IMR-90 (cell line): ENCODE results near the gene FTL. TPM values are rescaled to one million over a fixed set of nuclear protein-coding genes. Genes with fewer than 3 reads are reported as not detected.

Experiments
- ATAC-seq: fragments of 200-7000 bp; cut with Tn5 transposase; 2 replicates; pipeline ENCODE4 v1.9.1; 2020; ENCODE audit warnings: low read depth, mild to moderate bottlenecking, moderate library complexity
- BruUV-seq: library from RNA; stranded (reverse); fragments of 400-500 nt; replicated peaks from 2 replicates; lab custom pipeline; 2021; lab: Mats Ljungman, UMichigan
- CTCF ChIA-PET: fragments of 300-600 bp; formaldehyde crosslinking; extraction: SDS; loops from one replicate; lab custom pipeline; 2021; ENCODE audit warnings: antibody characterized with exemption; lab: Yijun Ruan, JAX
- POLR2A ChIA-PET: fragments of 300-600 bp; sonication (Branson Sonifier 250); formaldehyde crosslinking; loops from one replicate; lab custom pipeline; 2022; ENCODE audit warnings: antibody characterized with exemption; ENCODE audit not compliant: unreplicated experiment; lab: Charles Lee
- DNase-seq: peaks from one replicate; pipeline ENCODE4 v3.0.0; 2013
- H2AFZ ChIP-seq: replicated peaks from 2 replicates; pipeline ENCODE3; 2013; ENCODE audit warnings: low read length, mild to moderate bottlenecking; ENCODE audit not compliant: poor library complexity
- H2AK5ac ChIP-seq: 2 replicates; pipeline ENCODE4 v1.6.1; 2013; ENCODE audit warnings: low read depth, low read length, inconsistent platforms
- H2AK9ac ChIP-seq: replicated peaks from 2 replicates; pipeline ENCODE3; 2013; ENCODE audit warnings: mild to moderate bottlenecking, low read depth, low read length, moderate library complexity; ENCODE audit not compliant: poor library complexity
- H2BK120ac ChIP-seq: 2 replicates; pipeline ENCODE4 v1.6.1; 2013; ENCODE audit warnings: low read depth, low read length, inconsistent platforms
- H2BK15ac ChIP-seq: 3 replicates; pipeline ENCODE4 v1.6.1; 2013; ENCODE audit warnings: low read depth, low read length, inconsistent platforms
- H2BK20ac ChIP-seq: 2 replicates; pipeline ENCODE4 v1.6.1; 2013; ENCODE audit warnings: low read depth, mild to moderate bottlenecking, inconsistent platforms, low read length, moderate library complexity
- H2BK5ac ChIP-seq: 2 replicates; pipeline ENCODE4 v1.6.1; 2013; ENCODE audit warnings: mild to moderate bottlenecking, low read depth, low read length, inconsistent platforms; ENCODE audit not compliant: poor library complexity, severe bottlenecking
- H3K14ac ChIP-seq: replicated peaks from 2 replicates; pipeline ENCODE4 v1.6.1; 2013; ENCODE audit warnings: low read depth, low read length, inconsistent platforms
- H3K18ac ChIP-seq: 2 replicates; pipeline ENCODE4 v1.6.1; 2013; ENCODE audit warnings: low read depth, low read length, control low read depth
- H3K23ac ChIP-seq: 2 replicates; pipeline ENCODE4 v1.6.1; 2013; ENCODE audit warnings: low read depth, low read length, inconsistent platforms
- H3K27ac ChIP-seq: 2 replicates; pipeline ENCODE4 v1.5.1; 2013; ENCODE audit warnings: mild to moderate bottlenecking, control low read depth, low read length; ENCODE audit not compliant: insufficient read depth
- H3K27me3 ChIP-seq: 2 replicates; pipeline ENCODE4 v1.6.1; 2013; ENCODE audit warnings: low read length; ENCODE audit not compliant: control insufficient read depth, insufficient read depth
- H3K36me3 ChIP-seq: 2 replicates; pipeline ENCODE4 v1.6.1; 2013; ENCODE audit warnings: low read length, mixed read lengths; ENCODE audit not compliant: control insufficient read depth, insufficient read depth
- H3K4ac ChIP-seq: 2 replicates; pipeline ENCODE4 v1.6.1; 2013; ENCODE audit warnings: low read depth, low read length, inconsistent platforms
- H3K4me1 ChIP-seq: 2 replicates; pipeline ENCODE4 v1.6.1; 2013; ENCODE audit warnings: low read length, mixed read lengths; ENCODE audit not compliant: control insufficient read depth, insufficient read depth
- H3K4me2 ChIP-seq: 2 replicates; pipeline ENCODE4 v1.6.1; 2013; ENCODE audit warnings: low read depth, mild to moderate bottlenecking, control low read depth, low read length, moderate library complexity
- H3K4me3 ChIP-seq: 2 replicates; pipeline ENCODE4 v1.5.1; 2013; ENCODE audit warnings: low read depth, mild to moderate bottlenecking, control low read depth, low read length, moderate library complexity; ENCODE audit not compliant: insufficient read depth
- H3K56ac ChIP-seq: 2 replicates; pipeline ENCODE4 v1.6.1; 2013; ENCODE audit warnings: low read length, inconsistent platforms; ENCODE audit not compliant: insufficient read depth; ENCODE audit errors: extremely low read depth
- H3K79me1 ChIP-seq, 2 experiments: 2 replicates each; pipeline ENCODE4 v1.6.1; 2013; ENCODE audit warnings: low read length in 2 of 2, inconsistent platforms in 1 of 2, low read depth in 1 of 2
- H3K9ac ChIP-seq: 2 replicates; pipeline ENCODE4 v1.6.1; 2013; ENCODE audit warnings: low read depth, low read length, control low read depth
- H3K9me1 ChIP-seq: 2 replicates; pipeline ENCODE4 v1.6.1; 2013; ENCODE audit warnings: low read length, inconsistent platforms; ENCODE audit not compliant: insufficient read depth
- H3K9me3 ChIP-seq: 2 replicates; pipeline ENCODE4 v1.6.1; 2013; ENCODE audit warnings: low read length; ENCODE audit not compliant: control insufficient read depth, insufficient read depth
- H4K20me1 ChIP-seq: 2 replicates; pipeline ENCODE4 v1.6.1; 2013; ENCODE audit warnings: low read length, inconsistent platforms; ENCODE audit not compliant: insufficient read depth
- H4K5ac ChIP-seq: 2 replicates; pipeline ENCODE4 v1.6.1; 2013; ENCODE audit warnings: mild to moderate bottlenecking, low read depth, low read length, control low read depth
- H4K8ac ChIP-seq, 2 experiments: 2 replicates each; pipeline ENCODE4 v1.6.1; 2013; ENCODE audit warnings: low read depth in 2 of 2, low read length in 2 of 2, control low read depth in 1 of 2, inconsistent platforms in 1 of 2
- H4K91ac ChIP-seq: 2 replicates; pipeline ENCODE4 v1.6.1; 2013; ENCODE audit warnings: low read depth, low read length, inconsistent platforms; ENCODE audit not compliant: insufficient read depth
- CHD1 ChIP-seq: IDR thresholded peaks from 2 replicates; pipeline ENCODE4 v1.6.1; 2012; ENCODE audit warnings: low read depth, low read length, improper control_type of control experiment
- RCOR1 ChIP-seq: IDR thresholded peaks from 2 replicates; pipeline ENCODE4 v1.6.1; 2012; ENCODE audit warnings: mild to moderate bottlenecking, low read length, improper control_type of control experiment; ENCODE audit not compliant: insufficient replicate concordance
- WGBS, 2 experiments: methylation state at CpG; one replicate each; pipeline versions ENCODE4 v1.1.5 to v1.1.7; 2013; ENCODE audit warnings: missing lambda C conversion rate in 2 of 2; ENCODE audit not compliant: insufficient read length in 1 of 2; ENCODE audit errors: extremely low coverage in 2 of 2; 5-methylcytosine and 5-hydroxymethylcytosine counted together
- dilution Hi-C: fragments of 300-500 bp; cut with HindIII; formaldehyde crosslinking; loops from one replicate; pipeline ENCODE4 v1.14.3; 2018; ENCODE audit warnings: low sequenced_read_pairs; ENCODE audit not compliant: unreplicated experiment
- in situ Hi-C: fragments of 300-500 bp; cut with MboI; formaldehyde crosslinking; loops from 3 replicates; pipeline ENCODE4 v1.14.3; 2019; ENCODE audit warnings: low sequenced_read_pairs, inconsistent platforms, mixed read lengths
- intact Hi-C: fragments of 100-400 bp; cut with micrococcal nuclease; formaldehyde crosslinking; loops from 2 replicates; pipeline ENCODE4 v1.10.0; 2022
- polyA plus RNA-seq, 3 experiments: library from polyadenylated mRNA; depleted of rRNA; stranded (reverse); fragments of >200 nt; gene quantifications; 2 replicates each; pipeline ENCODE4 v1.2.3, GENCODE V29; 2012; ENCODE audit warnings: low replicate concordance in 1 of 3
- total RNA-seq: library from RNA; depleted of rRNA; stranded (reverse); fragments of >200 nt; gene quantifications from 2 replicates; pipeline ENCODE4 v1.2.3, GENCODE V29; 2012

The FTL gene
- total and polyA plus RNA-seq, 2 of the 4 experiments (the other 2 are of a cell fraction), result 1,057 to 2,944 TPM

DNA sequence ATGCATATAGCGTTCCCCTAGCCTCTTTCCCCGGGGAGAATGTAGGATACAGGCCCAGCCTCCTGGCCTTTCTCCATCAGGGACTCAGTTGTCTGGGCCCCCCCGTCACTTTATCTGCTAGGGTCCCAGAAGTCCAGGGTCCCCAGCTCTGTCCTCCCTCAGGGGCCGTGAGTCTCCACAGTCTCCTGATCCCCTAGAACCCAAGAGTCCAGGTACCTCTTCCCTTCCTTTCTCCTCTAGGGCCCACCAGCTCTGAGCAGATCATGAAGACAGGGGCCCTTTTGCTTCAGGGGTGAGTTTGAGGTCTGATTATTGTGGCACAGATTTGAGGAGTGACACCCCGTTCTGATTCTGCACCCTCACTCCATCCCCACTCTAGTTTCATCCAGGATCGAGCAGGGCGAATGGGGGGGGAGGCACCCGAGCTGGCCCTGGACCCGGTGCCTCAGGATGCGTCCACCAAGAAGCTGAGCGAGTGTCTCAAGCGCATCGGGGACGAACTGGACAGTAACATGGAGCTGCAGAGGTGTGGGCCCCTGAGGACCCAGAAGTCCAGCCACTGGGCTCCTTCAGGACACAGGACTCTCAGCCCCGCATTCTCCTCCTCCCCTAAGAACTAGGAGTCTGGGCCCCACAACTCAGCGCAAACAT, 9.7 kb upstream of the FTL start:
- in situ Hi-C loops, result no loop called here
- peak overlapping the region; percentile 90 for H4K5ac ChIP-seq
- peaks cover 19 to 46% of the 10 kb centered on the region in 2 experiments for H3K79me1 ChIP-seq
- H3K18ac ChIP-seq, result peak overlapping the region; percentile 86
- H2BK120ac ChIP-seq, result peak overlapping the region; percentile 99
- ATAC-seq, result peak; percentile 1; the same call in 1 of the 2 replicates
- dilution Hi-C loops, result no loop called here
- H4K8ac ChIP-seq, result peak overlapping the region; percentile 98 to 99
- peak overlapping the region; percentile 99 for H3K9ac ChIP-seq
- H3K9me3 ChIP-seq, result no peaks in the 10 kb centered on the region
- no peaks in the 10 kb centered on the region for H3K27me3 ChIP-seq
- peak overlapping the region; percentile 100 for H3K14ac ChIP-seq
- peak overlapping the region; percentile 99 for H3K23ac ChIP-seq
- intact Hi-C loops, result loop anchor here (2.0 kb wide), 1 partner anchor 55 kb away; the partner anchor contains the start of gene NUCB1
- H2AK5ac ChIP-seq, result peak overlapping the region; percentile 98
- DNase-seq, result no peak
- H4K91ac ChIP-seq, result peak overlapping the region; percentile 98
- peaks cover 13% of the 10 kb centered on the region for H3K36me3 ChIP-seq
- peak overlapping the region; percentile 99 for H3K56ac ChIP-seq
- H4K20me1 ChIP-seq, result 0 out of 2 replicates have a peak, but pooled peaks cover 2% of the 10 kb centered on the region
- peak overlapping the region; percentile 97 for H3K27ac ChIP-seq
- peak overlapping the region; percentile 100 for H3K4ac ChIP-seq
- peak overlapping the region; percentile 100 for H2AK9ac ChIP-seq
- H2BK5ac ChIP-seq, result peak overlapping the region; percentile 97
- H2BK20ac ChIP-seq, result peak overlapping the region; percentile 85; the same call in 1 of the 2 replicates
- ChIA-PET POLR2A (no interaction called here), CTCF (no interaction called here)
- H3K4me1 ChIP-seq, result peaks cover 8% of the 10 kb centered on the region
- WGBS, 2 experiments, result 72% methylated on average over 8 of the region's 16 CpGs; no CpG with 5 or more reads in 1 of the 2 experiments
- peak overlapping the region; percentile 54; the same call in 2 of the 3 replicates for H2BK15ac ChIP-seq
- H3K9me1 ChIP-seq, result peaks cover 15% of the 10 kb centered on the region
- BruUV-seq, result no TSS peak
- H2AFZ ChIP-seq, result peak overlapping the region; percentile 90
- peak overlapping the region; percentile 98 for H3K4me2 ChIP-seq
- H3K4me3 ChIP-seq, result peak overlapping the region; percentile 93
- TF ChIP-seq CHD1, result 0 out of 2 replicates have a peak, but pooled peaks have one; percentile 61
- no peak for TF ChIP-seq RCOR1
